A549 (cell line): ENCODE results near the gene EXOSC1. TPM values are rescaled to one million over a fixed set of nuclear protein-coding genes. Genes with fewer than 3 reads are reported as not detected.

Experiments used
- ATAC-seq, 2 experiments: fragments of 200-7000 bp in 1 of 2; fragments of >200 bp in 1 of 2; cut with Nextera tagmentation in 1 of 2; cut with Tn5 transposase in 1 of 2; 3 replicates each; pipeline versions ENCODE4 v1.8.0 to v1.9.1; 2018 to 2020; ENCODE audit warnings: mild to moderate bottlenecking in 1 of 2, moderate library complexity in 1 of 2
- CTCF ChIA-PET: fragments of 300-600 bp; sonication (Branson Sonifier 250); formaldehyde crosslinking; extraction: SDS; loops from one replicate; lab custom pipeline; 2021; ENCODE audit warnings: antibody characterized with exemption, inconsistent platforms; lab: Yijun Ruan, JAX
- POLR2A ChIA-PET: fragments of 350-600 bp; formaldehyde crosslinking; extraction: SDS; loops from one replicate; lab custom pipeline; 2021; ENCODE audit warnings: antibody characterized with exemption, inconsistent platforms; lab: Yijun Ruan, JAX
- DNase-seq, 2 experiments: peaks; one replicate each; pipeline versions ENCODE4 v3.0.0 to v3.0.0-alpha.2; 2011 to 2016; ENCODE audit warnings: low read depth in 1 of 2, low spot score in 1 of 2
- FAIRE-seq: peaks from 2 replicates; lab custom pipeline; 2011; peaks lifted over from hg19 to GRCh38; lab: Jason Lieb, UNC
- H3K27ac ChIP-seq, 2 experiments: fragments of >200 bp; sonication (Bioruptor Twin); formaldehyde crosslinking; 3 replicates each; pipeline ENCODE4 v1.5.1; 2016 to 2017
- H3K4me1 ChIP-seq: fragments of >200 bp; sonication (Bioruptor Twin); formaldehyde crosslinking; 3 replicates; pipeline ENCODE4 v1.6.1; 2016
- H3K4me2 ChIP-seq: fragments of >200 bp; sonication (Bioruptor Twin); formaldehyde crosslinking; 3 replicates; pipeline ENCODE4 v1.6.1; 2016
- H3K4me3 ChIP-seq: fragments of >200 bp; sonication (Bioruptor Twin); formaldehyde crosslinking; 3 replicates; pipeline ENCODE4 v1.5.1; 2016
- H3K9me3 ChIP-seq: fragments of >200 bp; sonication (Bioruptor Twin); formaldehyde crosslinking; 3 replicates; pipeline ENCODE4 v1.6.1; 2016
- BCL3 ChIP-seq: fragments of >200 bp; sonication (Bioruptor Twin); formaldehyde crosslinking; IDR thresholded peaks from 3 replicates; pipeline ENCODE4 v1.6.1; 2016
- CEBPB ChIP-seq, 2 experiments: fragments of >200 bp in 1 of 2; sonication (Bioruptor Twin) in 1 of 2; formaldehyde crosslinking in 1 of 2; IDR thresholded peaks; 2 replicates each; pipeline ENCODE4 v1.6.1; 2012 to 2016
- CTCF ChIP-seq: fragments of >200 bp; sonication (Bioruptor Twin); formaldehyde crosslinking; IDR thresholded peaks from 3 replicates; pipeline ENCODE4 v1.5.1; 2016
- E2F6 ChIP-seq: IDR thresholded peaks from 2 replicates; pipeline ENCODE4 v1.6.1; 2012; ENCODE audit warnings: low read depth, borderline replicate concordance
- EP300 ChIP-seq, 2 experiments: fragments of >200 bp; sonication (Bioruptor Twin); formaldehyde crosslinking; IDR thresholded peaks; 2 replicates in 1 of 2; 3 replicates in 1 of 2; pipeline ENCODE4 v1.6.1; 2016 to 2017
- ESRRA ChIP-seq: fragments of 150-350 bp; IDR thresholded peaks from 2 replicates; pipeline ENCODE4 v1.6.1; 2014; ENCODE audit warnings: mild to moderate bottlenecking, low read length, borderline replicate concordance
- FOSB ChIP-seq: fragments of 250-450 bp; sonication (Bioruptor Pico); IDR thresholded peaks from 2 replicates; pipeline ENCODE4 v1.5.0; 2020; ENCODE audit warnings: mild to moderate bottlenecking, moderate library complexity
- FOXS1 ChIP-seq: fragments of 250-450 bp; sonication (Bioruptor Pico); IDR thresholded peaks from 2 replicates; pipeline ENCODE4 v1.5.0; 2020; ENCODE audit warnings: mild to moderate bottlenecking, moderate library complexity
- HDAC2 ChIP-seq: fragments of 200-600 bp; sonication (generic); IDR thresholded peaks from 2 replicates; pipeline ENCODE4 v1.6.1; 2016
- HOXA7 ChIP-seq: fragments of 250-450 bp; sonication (Bioruptor Pico); IDR thresholded peaks from 2 replicates; pipeline ENCODE4 v1.5.0; 2020; ENCODE audit warnings: mild to moderate bottlenecking, moderate library complexity
- JUN ChIP-seq, 2 experiments: fragments of >200 bp; sonication (Bioruptor Twin); formaldehyde crosslinking; IDR thresholded peaks; 2 replicates in 1 of 2; 3 replicates in 1 of 2; pipeline ENCODE4 v1.6.1; 2016 to 2017
- JUNB ChIP-seq: fragments of >200 bp; sonication (Bioruptor Twin); formaldehyde crosslinking; IDR thresholded peaks from 2 replicates; pipeline ENCODE4 v1.6.1; 2016
- KDM1A ChIP-seq: fragments of 200-600 bp; sonication (generic); IDR thresholded peaks from 2 replicates; pipeline ENCODE4 v1.6.1; 2016; ENCODE audit warnings: low read depth, mild to moderate bottlenecking
- KDM5A ChIP-seq: fragments of 200-600 bp; sonication (generic); IDR thresholded peaks from 2 replicates; pipeline ENCODE4 v1.6.1; 2016; ENCODE audit warnings: antibody characterized with exemption, mild to moderate bottlenecking
- MAX ChIP-seq: IDR thresholded peaks from 2 replicates; pipeline ENCODE4 v1.6.1; 2012
- MAZ ChIP-seq: fragments of 150-350 bp; IDR thresholded peaks from 2 replicates; pipeline ENCODE4 v1.6.1; 2014; ENCODE audit warnings: antibody characterized with exemption, low read depth, low read length, borderline replicate concordance
- MYC ChIP-seq: IDR thresholded peaks from 2 replicates; pipeline ENCODE4 v1.6.1; 2012; ENCODE audit warnings: mild to moderate bottlenecking, inconsistent platforms, low read length, improper control_type of control experiment, borderline replicate concordance
- NFE2L2 ChIP-seq: fragments of 150-350 bp; conservative IDR thresholded peaks from 2 replicates; pipeline ENCODE4 v1.6.1; 2014; ENCODE audit warnings: low read length
- PBX3 ChIP-seq: IDR thresholded peaks from 2 replicates; pipeline ENCODE4 v1.6.1; 2012
- PHF8 ChIP-seq: fragments of 200-600 bp; sonication (generic); IDR thresholded peaks from 2 replicates; pipeline ENCODE4 v1.6.1; 2016; ENCODE audit warnings: low read depth, mild to moderate bottlenecking, antibody characterized with exemption, moderate library complexity, borderline replicate concordance
- POLR2A ChIP-seq: IDR thresholded peaks from 2 replicates; pipeline ENCODE4 v1.6.1; 2012; ENCODE audit warnings: mild to moderate bottlenecking, low read length
- POLR2AphosphoS2 ChIP-seq: conservative IDR thresholded peaks from 2 replicates; pipeline ENCODE4 v1.6.1; 2012; ENCODE audit warnings: low read length, improper control_type of control experiment, inconsistent platforms
- RAD21 ChIP-seq, 2 experiments: fragments of >200 bp in 1 of 2; sonication (Bioruptor Twin) in 1 of 2; formaldehyde crosslinking in 1 of 2; IDR thresholded peaks in 1 of 2; conservative IDR thresholded peaks in 1 of 2; 2 replicates in 1 of 2; 3 replicates in 1 of 2; pipeline ENCODE4 v1.6.1; 2012 to 2018; ENCODE audit warnings: inconsistent platforms in 1 of 2
- RARB ChIP-seq: fragments of 250-450 bp; sonication (Bioruptor Pico); IDR thresholded peaks from 2 replicates; pipeline ENCODE4 v1.8.0; 2021; ENCODE audit warnings: mild to moderate bottlenecking, moderate library complexity
- RCOR1 ChIP-seq: fragments of 150-350 bp; IDR thresholded peaks from 2 replicates; pipeline ENCODE4 v1.6.1; 2014; ENCODE audit warnings: antibody characterized with exemption, low read length, low read depth
- RFX5 ChIP-seq: fragments of 450-650 bp; IDR thresholded peaks from 2 replicates; pipeline ENCODE4 v1.7.1; 2014; ENCODE audit warnings: antibody characterized with exemption, mild to moderate bottlenecking, moderate library complexity
- RNF2 ChIP-seq: fragments of 200-600 bp; sonication (generic); IDR thresholded peaks from 2 replicates; pipeline ENCODE4 v1.6.1; 2016; ENCODE audit warnings: low read depth, mild to moderate bottlenecking, antibody characterized with exemption, moderate library complexity, borderline replicate concordance
- ZNF302 ChIP-seq: fragments of 250-450 bp; sonication (Bioruptor Pico); IDR thresholded peaks from 2 replicates; pipeline ENCODE4 v1.9.0; 2021; ENCODE audit warnings: inconsistent platforms, mild to moderate bottlenecking, moderate library complexity
- ZSCAN20 ChIP-seq: fragments of 250-450 bp; sonication (Bioruptor Pico); IDR thresholded peaks from 2 replicates; pipeline ENCODE4 v1.8.0; 2022; ENCODE audit warnings: mild to moderate bottlenecking, moderate library complexity
- WGBS: methylation state at CpG from one replicate; pipeline ENCODE4 v1.1.6; 2017; ENCODE audit errors: missing lambda C conversion rate; 5-methylcytosine and 5-hydroxymethylcytosine counted together
- polyA plus RNA-seq, 4 experiments: library from polyadenylated mRNA; depleted of rRNA in 3 of 4; stranded (reverse); fragments of >200 nt; fragmentation: RNase III in 1 of 4; extraction: RNeasy Plus Mini Kit Qiagen cat#74134 plus additional on column Dnase treatment in 1 of 4; gene quantifications; 2 replicates in 3 of 4; 3 replicates in 1 of 4; pipeline ENCODE4 v1.2.3, GENCODE V29; 2011 to 2017

Gene EXOSC1
- polyA plus RNA-seq, 2 of the 4 experiments (the other 2 are of a cell fraction) = 54.8 to 64.0 TPM

GRCh38 chr10:97426776-97427570 is 18.8 kb downstream of the EXOSC1 start:
- ATAC-seq (peak; percentile 49 to 56; a peak in 5 of 6 replicates), FAIRE-seq (no peak)
- 3% methylated on average over 34 of the region's 34 CpGs for WGBS
- H3K27ac ChIP-seq = peak overlapping the region; percentile 82 to 90
- H3K9me3 ChIP-seq = no peaks in the 10 kb centered on the region
- peak overlapping the region; percentile 72 for H3K4me2 ChIP-seq
- TF ChIP-seq HDAC2 = no peak
- TF ChIP-seq RCOR1 = no peak
- no peak for TF ChIP-seq POLR2A
- no peak for TF ChIP-seq CEBPB (IDR thresholded peaks at IDR 0.05)
- TF ChIP-seq KDM5A = no peak
- TF ChIP-seq POLR2AphosphoS2 = no peak
- no peak for TF ChIP-seq RFX5
- TF ChIP-seq MAX = no peak
- no peak for TF ChIP-seq RARB (CRISPR knock-in tag)
- TF ChIP-seq EP300 (IDR thresholded peaks at IDR 0.05) = no peak
- TF ChIP-seq ZSCAN20 (CRISPR knock-in tag) = no peak
- TF ChIP-seq BCL3 = no peak
- no peak for TF ChIP-seq HOXA7
- TF ChIP-seq JUNB = no peak
- no peak for TF ChIP-seq RNF2
- TF ChIP-seq ZNF302 (CRISPR knock-in tag) = no peak
- TF ChIP-seq PBX3 = no peak
- TF ChIP-seq RAD21 (conservative IDR thresholded peaks at IDR 0.05 in 1 of 2, IDR thresholded peaks at IDR 0.05 in 1 of 2) = no peak
- TF ChIP-seq, all 56 proteins: peak for 0
- POLR2A ChIA-PET = interaction anchor here (0.8 kb wide), 1 partner anchor 26 kb away, joined by 5 read pairs; the partner anchor contains the start of gene RRP12
- Histone ChIP-seq H3K4me1 (peaks cover 17% of the 10 kb centered on the region; the same call in 2 of the 3 replicates), H3K4me3 (peak overlapping the region; percentile 73)
- peak in 1 of 2 experiments; percentile 40 for DNase-seq
- CTCF ChIA-PET = interaction anchor here (0.6 to 1.6 kb wide), 3 partner anchors 21 to 153 kb away, joined by 3 to 6 read pairs (median 3); partner anchors contain the start of gene ANKRD2

GRCh38 chr10:97425964-97426775 is 19.6 kb downstream of the EXOSC1 start, which contains the start of gene PGAM1:
Gene PGAM1 (plus strand): TSS chr10:97426191. CDS start chr10:97426308, 117 bp downstream.
- Histone ChIP-seq H3K4me2 (peak within 1 kb of the TSS; percentile 72), H3K9me3 (no peaks in the 10 kb centered on the region), H3K4me3 (peak within 1 kb of the TSS; percentile 73), H3K4me1 (peaks cover 17% of the 10 kb centered on the region; the same call in 2 of the 3 replicates), H3K27ac (peak within 1 kb of the TSS; percentile 88 to 91)
- DNase-seq (peak; percentile 96 to 97), ATAC-seq (peak; percentile 92 to 94), FAIRE-seq (no peak)
- ChIA-PET CTCF (interaction anchor here (0.6 kb wide), 1 partner anchor 154 kb away, joined by 3 read pairs; no protein-coding TSS in a partner anchor), POLR2A (interaction anchor here (0.8 kb wide), 1 partner anchor 25 kb away, joined by 5 read pairs; the partner anchor contains the start of gene RRP12)
- no peak for TF ChIP-seq NFE2L2
- no peak for TF ChIP-seq FOXS1 (CRISPR knock-in tag)
- TF ChIP-seq FOSB = 0 out of 2 replicates have a peak, but pooled peaks have one; percentile 54
- peak; percentile 62 for TF ChIP-seq CTCF
- 0 out of 2 replicates have a peak, but pooled peaks have one; percentile 50 for TF ChIP-seq MAZ
- peak; percentile 67; the same call in 1 of the 2 replicates for TF ChIP-seq MYC
- TF ChIP-seq JUN (IDR thresholded peaks at IDR 0.05) = peak in 1 of 2 experiments; percentile 71; a peak in 2 of 5 replicates
- peak; percentile 48 for TF ChIP-seq POLR2A
- TF ChIP-seq KDM1A = no peak
- no peak for TF ChIP-seq EP300 (IDR thresholded peaks at IDR 0.05)
- TF ChIP-seq MAX = peak; percentile 70
- TF ChIP-seq PHF8 = peak; percentile 57; the same call in 1 of the 2 replicates
- peak; percentile 77 for TF ChIP-seq E2F6
- 0 out of 2 replicates have a peak, but pooled peaks have one; percentile 34 for TF ChIP-seq ESRRA
- under 1% methylated on average over 47 of the region's 90 CpGs for WGBS
